Ovary (tissue), 3 donors: ENCODE data around the gene SPAG7.

Experiments
- EP300 ChIP-seq: sonication (generic); formaldehyde crosslinking; IDR thresholded peaks from one replicate; pipeline ENCODE4 v1.6.1; 2017; ENCODE audit warnings: antibody characterized with exemption
- POLR2A ChIP-seq: fragments of 450-650 bp; IDR thresholded peaks from one replicate; pipeline ENCODE4 v1.6.1; 2017; ENCODE audit warnings: antibody characterized with exemption, mild to moderate bottlenecking, moderate library complexity
- TF ChIP-seq, protein P1 (sequence below), 3 donors: fragments of 450-650 bp in 2 of 3; fragments of 200-600 bp in 1 of 3; IDR thresholded peaks; one replicate each; pipeline versions ENCODE4 v1.5.1 to v1.8.0; 2016 to 2022; ENCODE audit warnings: antibody characterized with exemption in 3 of 3, mild to moderate bottlenecking in 1 of 3
- donor health status: DM: no; HTN: no; CAD: no.

DNA sequence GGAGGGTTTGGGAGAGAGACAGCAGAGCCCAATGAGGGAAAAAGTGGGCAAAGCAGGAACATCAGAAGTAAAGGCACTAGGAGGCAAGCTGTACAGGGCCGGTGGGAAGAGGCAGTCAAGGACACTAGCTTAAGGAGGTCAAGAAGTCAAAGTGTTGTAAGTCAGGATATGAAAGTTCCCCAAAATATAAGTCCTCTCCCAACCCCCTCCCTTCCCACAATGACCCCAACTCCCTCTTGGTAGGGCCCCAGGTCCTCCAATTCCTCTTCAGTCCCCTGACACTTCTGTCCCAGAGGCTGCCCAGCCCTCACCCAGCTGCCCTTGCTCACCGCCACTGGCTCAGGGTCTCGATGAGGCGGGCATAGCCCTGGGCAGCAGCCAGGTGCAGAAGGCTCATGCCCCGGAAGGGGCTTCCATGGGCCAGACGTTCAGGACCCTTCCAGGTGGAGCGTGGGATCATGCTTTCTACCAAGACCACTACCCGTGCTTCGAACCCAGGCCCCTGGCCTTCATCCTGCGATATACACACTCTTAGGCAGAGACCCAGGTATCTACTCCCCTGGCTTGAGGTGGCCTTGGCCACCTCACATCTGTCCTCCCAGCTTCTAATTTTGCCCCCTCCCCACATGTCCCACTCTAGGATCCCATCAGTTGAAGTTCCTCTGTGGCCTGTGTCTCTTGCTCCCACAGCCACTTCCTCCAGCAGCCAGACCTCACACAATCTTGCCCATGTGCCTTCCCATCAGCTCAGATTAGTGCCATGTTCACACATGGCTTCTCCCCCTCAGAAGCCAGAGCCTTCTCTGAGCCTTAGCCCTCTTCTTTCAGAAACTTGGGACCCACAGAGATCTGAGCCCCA is 5.9 kb upstream of the SPAG7 start:
- TF ChIP-seq, protein P1, sequence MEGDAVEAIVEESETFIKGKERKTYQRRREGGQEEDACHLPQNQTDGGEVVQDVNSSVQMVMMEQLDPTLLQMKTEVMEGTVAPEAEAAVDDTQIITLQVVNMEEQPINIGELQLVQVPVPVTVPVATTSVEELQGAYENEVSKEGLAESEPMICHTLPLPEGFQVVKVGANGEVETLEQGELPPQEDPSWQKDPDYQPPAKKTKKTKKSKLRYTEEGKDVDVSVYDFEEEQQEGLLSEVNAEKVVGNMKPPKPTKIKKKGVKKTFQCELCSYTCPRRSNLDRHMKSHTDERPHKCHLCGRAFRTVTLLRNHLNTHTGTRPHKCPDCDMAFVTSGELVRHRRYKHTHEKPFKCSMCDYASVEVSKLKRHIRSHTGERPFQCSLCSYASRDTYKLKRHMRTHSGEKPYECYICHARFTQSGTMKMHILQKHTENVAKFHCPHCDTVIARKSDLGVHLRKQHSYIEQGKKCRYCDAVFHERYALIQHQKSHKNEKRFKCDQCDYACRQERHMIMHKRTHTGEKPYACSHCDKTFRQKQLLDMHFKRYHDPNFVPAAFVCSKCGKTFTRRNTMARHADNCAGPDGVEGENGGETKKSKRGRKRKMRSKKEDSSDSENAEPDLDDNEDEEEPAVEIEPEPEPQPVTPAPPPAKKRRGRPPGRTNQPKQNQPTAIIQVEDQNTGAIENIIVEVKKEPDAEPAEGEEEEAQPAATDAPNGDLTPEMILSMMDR (IDR thresholded peaks at IDR 0.05), result no peak
- no peak for TF ChIP-seq EP300
- TF ChIP-seq POLR2A, result no peak
